ENCODE results near the gene LBP. TPM values are rescaled to one million over a fixed set of nuclear protein-coding genes. Genes with fewer than 3 reads are reported as not detected.

LBP gene
- total RNA-seq, 2 donors from 2014 or later, result 0.18 TPM; not detected in 1

GRCh38 chr20:38339997-38340396 is 6.3 kb upstream of the LBP start:
- peaks cover 33% of the 10 kb centered on the region for H3K4me1 Mint-ChIP-seq
- Histone ChIP-seq H3K4me3 (ENCODE audit: low read length) (no peak overlapping the region), H3K9ac (ENCODE audit: extremely low read depth, low read length, poor library complexity, severe bottlenecking) (no peak overlapping the region), H3K27me3 (ENCODE audit: control insufficient read depth, insufficient read depth, low read length, poor library complexity, severe bottlenecking) (no peaks in the 10 kb centered on the region), H3K27ac (ENCODE audit: low read depth, low read length) (no peak overlapping the region), H3K9me3 (ENCODE audit: control insufficient read depth, low read length) (peaks cover 7% of the 10 kb centered on the region), H3K36me3 (ENCODE audit: control insufficient read depth, insufficient read depth, low read length) (no peaks in the 10 kb centered on the region), H3K4me1 (ENCODE audit: control insufficient read depth, insufficient read depth, low read length) (peaks cover 10% of the 10 kb centered on the region)
- H3K9me3 Mint-ChIP-seq, result peaks cover 11% of the 10 kb centered on the region
- WGBS, 2 experiments (ENCODE audit: insufficient coverage in 1 of 2, insufficient read length in 1 of 2), result 83 to 86% methylated on average over 3 of the region's 3 CpGs
- no peaks in the 10 kb centered on the region for H3K36me3 Mint-ChIP-seq (ENCODE audit: low read depth)
- no peak for DNase-seq
- H3K4me3 Mint-ChIP-seq, result no peak overlapping the region
- peaks cover 3% of the 10 kb centered on the region for H3K27me3 Mint-ChIP-seq (ENCODE audit: insufficient read depth)
- H3K27ac Mint-ChIP-seq, result no peak overlapping the region
- TF ChIP-seq, protein P1, sequence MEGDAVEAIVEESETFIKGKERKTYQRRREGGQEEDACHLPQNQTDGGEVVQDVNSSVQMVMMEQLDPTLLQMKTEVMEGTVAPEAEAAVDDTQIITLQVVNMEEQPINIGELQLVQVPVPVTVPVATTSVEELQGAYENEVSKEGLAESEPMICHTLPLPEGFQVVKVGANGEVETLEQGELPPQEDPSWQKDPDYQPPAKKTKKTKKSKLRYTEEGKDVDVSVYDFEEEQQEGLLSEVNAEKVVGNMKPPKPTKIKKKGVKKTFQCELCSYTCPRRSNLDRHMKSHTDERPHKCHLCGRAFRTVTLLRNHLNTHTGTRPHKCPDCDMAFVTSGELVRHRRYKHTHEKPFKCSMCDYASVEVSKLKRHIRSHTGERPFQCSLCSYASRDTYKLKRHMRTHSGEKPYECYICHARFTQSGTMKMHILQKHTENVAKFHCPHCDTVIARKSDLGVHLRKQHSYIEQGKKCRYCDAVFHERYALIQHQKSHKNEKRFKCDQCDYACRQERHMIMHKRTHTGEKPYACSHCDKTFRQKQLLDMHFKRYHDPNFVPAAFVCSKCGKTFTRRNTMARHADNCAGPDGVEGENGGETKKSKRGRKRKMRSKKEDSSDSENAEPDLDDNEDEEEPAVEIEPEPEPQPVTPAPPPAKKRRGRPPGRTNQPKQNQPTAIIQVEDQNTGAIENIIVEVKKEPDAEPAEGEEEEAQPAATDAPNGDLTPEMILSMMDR (conservative IDR thresholded peaks at IDR 0.05), result no peak

DNA sequence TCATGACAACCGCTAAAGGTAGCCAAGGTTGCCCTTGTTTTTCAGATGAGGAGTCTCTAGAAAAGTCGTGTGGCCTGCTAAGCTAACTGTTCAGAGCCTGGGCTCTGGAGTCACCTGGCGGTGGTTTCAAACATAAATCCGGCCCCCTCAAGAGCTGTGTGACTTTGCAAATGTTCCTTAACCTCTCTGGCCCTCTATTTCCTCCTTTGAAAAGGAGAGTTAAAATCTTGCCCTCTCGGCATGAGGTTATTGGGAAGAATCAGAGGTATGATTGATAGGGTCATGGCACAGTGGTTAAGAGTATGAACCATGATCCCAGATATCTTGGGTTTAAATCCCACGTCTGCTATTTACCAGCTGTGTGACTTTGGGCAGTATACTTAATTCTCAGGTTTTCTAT is 5.6 kb upstream of the LBP start:
- Histone ChIP-seq H3K4me1 (ENCODE audit: control insufficient read depth, insufficient read depth, low read length) (peaks cover 10% of the 10 kb centered on the region), H3K9ac (ENCODE audit: extremely low read depth, low read length, poor library complexity, severe bottlenecking) (no peak overlapping the region), H3K36me3 (ENCODE audit: control insufficient read depth, insufficient read depth, low read length) (no peaks in the 10 kb centered on the region), H3K4me3 (ENCODE audit: low read length) (no peak overlapping the region), H3K27me3 (ENCODE audit: control insufficient read depth, insufficient read depth, low read length, poor library complexity, severe bottlenecking) (no peaks in the 10 kb centered on the region), H3K27ac (ENCODE audit: low read depth, low read length) (no peak overlapping the region), H3K9me3 (ENCODE audit: control insufficient read depth, low read length) (peaks cover 7% of the 10 kb centered on the region)
- Mint-ChIP-seq H3K4me3 (no peak overlapping the region), H3K36me3 (ENCODE audit: low read depth) (no peaks in the 10 kb centered on the region), H3K4me1 (peaks cover 33% of the 10 kb centered on the region), H3K27ac (no peak overlapping the region), H3K9me3 (peaks cover 11% of the 10 kb centered on the region), H3K27me3 (ENCODE audit: insufficient read depth) (peaks cover 3% of the 10 kb centered on the region)
- TF ChIP-seq, protein P1 (conservative IDR thresholded peaks at IDR 0.05), result no peak
- 92 to 93% methylated on average over 5 to 6 of the region's 6 CpGs for WGBS, 2 experiments (ENCODE audit: insufficient coverage in 1 of 2, insufficient read length in 1 of 2)
- no peak for DNase-seq

GRCh38 chr20:38342216-38342615 is 4.1 kb upstream of the LBP start:
- Histone ChIP-seq H3K4me3 (ENCODE audit: low read length) (no peak overlapping the region), H3K9ac (ENCODE audit: extremely low read depth, low read length, poor library complexity, severe bottlenecking) (no peak overlapping the region), H3K36me3 (ENCODE audit: control insufficient read depth, insufficient read depth, low read length) (no peaks in the 10 kb centered on the region), H3K27me3 (ENCODE audit: control insufficient read depth, insufficient read depth, low read length, poor library complexity, severe bottlenecking) (no peaks in the 10 kb centered on the region), H3K4me1 (ENCODE audit: control insufficient read depth, insufficient read depth, low read length) (peaks cover 7% of the 10 kb centered on the region), H3K9me3 (ENCODE audit: control insufficient read depth, low read length) (peaks cover 7% of the 10 kb centered on the region), H3K27ac (ENCODE audit: low read depth, low read length) (peak overlapping the region; percentile 45)
- TF ChIP-seq, protein P1 (conservative IDR thresholded peaks at IDR 0.05), result no peak
- no peaks in the 10 kb centered on the region for H3K36me3 Mint-ChIP-seq (ENCODE audit: low read depth)
- H3K27me3 Mint-ChIP-seq (ENCODE audit: insufficient read depth), result no peaks in the 10 kb centered on the region
- peaks cover 11% of the 10 kb centered on the region for H3K9me3 Mint-ChIP-seq
- peak overlapping the region; percentile 76 for H3K27ac Mint-ChIP-seq
- H3K4me3 Mint-ChIP-seq, result no peak overlapping the region
- DNase-seq, result peak; percentile 82
- WGBS, 2 experiments (ENCODE audit: insufficient coverage in 1 of 2, insufficient read length in 1 of 2), result 33 to 36% methylated on average over 6 to 7 of the region's 7 CpGs
- peaks cover 24% of the 10 kb centered on the region for H3K4me1 Mint-ChIP-seq

Data from endodermal cell (in vitro differentiated cells).